Measurements from ENCODE around the gene HS3ST6. TPM values are rescaled to one million over a fixed set of nuclear protein-coding genes. Genes with fewer than 3 reads are reported as not detected.

Gene HS3ST6
- total RNA-seq, 1 donor from 2014 or later, result 1.3 TPM

GRCh38 chr16:1917056-1917664 is 1.1 kb downstream of the HS3ST6 start:
- H3K36me3 Mint-ChIP-seq, result no peaks in the 10 kb centered on the region
- DNase-seq (ENCODE audit: extremely low spot score, unreplicated experiment), result no peak
- H3K27ac Mint-ChIP-seq, result no peak overlapping the region
- H3K27me3 Mint-ChIP-seq, result peaks cover 60% of the 10 kb centered on the region
- peaks cover 9% of the 10 kb centered on the region for H3K4me1 Mint-ChIP-seq (ENCODE audit: unreplicated experiment)
- H3K4me3 Mint-ChIP-seq, result peak overlapping the region; percentile 66
- H3K9me3 Mint-ChIP-seq, result no peaks in the 10 kb centered on the region
- TF ChIP-seq CTCF (conservative IDR thresholded peaks at IDR 0.05), result no peak

GRCh38 chr16:1916640-1916990 is 1.6 kb downstream of the HS3ST6 start:
- Mint-ChIP-seq H3K4me1 (ENCODE audit: unreplicated experiment) (peaks cover 9% of the 10 kb centered on the region), H3K9me3 (no peaks in the 10 kb centered on the region), H3K27me3 (peaks cover 57% of the 10 kb centered on the region), H3K36me3 (no peaks in the 10 kb centered on the region), H3K4me3 (peak overlapping the region; percentile 63), H3K27ac (no peak overlapping the region)
- DNase-seq (ENCODE audit: extremely low spot score, unreplicated experiment), result no peak
- TF ChIP-seq CTCF (conservative IDR thresholded peaks at IDR 0.05), result no peak

- Mint-ChIP-seq H3K4me1 (ENCODE audit: unreplicated experiment) (peaks cover 5% of the 10 kb centered on the region), H3K36me3 (no peaks in the 10 kb centered on the region), H3K27ac (no peak overlapping the region), H3K27me3 (peaks cover 51% of the 10 kb centered on the region), H3K4me3 (no peak overlapping the region), H3K9me3 (no peaks in the 10 kb centered on the region)
- DNase-seq (ENCODE audit: extremely low spot score, unreplicated experiment), result no peak
- no peak for TF ChIP-seq CTCF (conservative IDR thresholded peaks at IDR 0.05)
These were observed 2.2 kb downstream of the HS3ST6 start for GRCh38 chr16:1915732-1916639.

GRCh38 chr16:1914988-1915387 is 3.2 kb downstream of the HS3ST6 start:
- no peaks in the 10 kb centered on the region for H3K4me1 Mint-ChIP-seq (ENCODE audit: unreplicated experiment)
- DNase-seq (ENCODE audit: extremely low spot score, unreplicated experiment), result no peak
- no peaks in the 10 kb centered on the region for H3K9me3 Mint-ChIP-seq
- peak overlapping the region; percentile 31 for H3K27ac Mint-ChIP-seq
- H3K36me3 Mint-ChIP-seq, result no peaks in the 10 kb centered on the region
- no peak overlapping the region for H3K4me3 Mint-ChIP-seq
- no peak for TF ChIP-seq CTCF (conservative IDR thresholded peaks at IDR 0.05)
- peaks cover 41% of the 10 kb centered on the region for H3K27me3 Mint-ChIP-seq

GRCh38 chr16:1914084-1914608 is 4.1 kb downstream of the HS3ST6 start:
- peaks cover 37% of the 10 kb centered on the region for H3K27me3 Mint-ChIP-seq
- no peaks in the 10 kb centered on the region for H3K36me3 Mint-ChIP-seq
- TF ChIP-seq CTCF (conservative IDR thresholded peaks at IDR 0.05), result no peak
- no peaks in the 10 kb centered on the region for H3K9me3 Mint-ChIP-seq
- no peaks in the 10 kb centered on the region for H3K4me1 Mint-ChIP-seq (ENCODE audit: unreplicated experiment)
- no peak for DNase-seq (ENCODE audit: extremely low spot score, unreplicated experiment)
- no peak overlapping the region for H3K4me3 Mint-ChIP-seq
- no peak overlapping the region for H3K27ac Mint-ChIP-seq
